OCI-LY7 (cell line): ENCODE data around the gene REC8. TPM values are rescaled to one million over a fixed set of nuclear protein-coding genes. Genes with fewer than 3 reads are reported as not detected.

Experiments
- BruUV-seq: library from RNA; stranded (reverse); fragments of 400-500 nt; replicated peaks from 2 replicates; lab custom pipeline; 2021; lab: Mats Ljungman, UMichigan
- CTCF ChIA-PET: fragments of 300-600 bp; sonication (Branson Sonifier 250); formaldehyde crosslinking; loops from one replicate; lab custom pipeline; 2022; ENCODE audit warnings: antibody characterized with exemption; ENCODE audit not compliant: unreplicated experiment; lab: Charles Lee
- POLR2A ChIA-PET: fragments of 300-600 bp; sonication (Branson Sonifier 250); formaldehyde crosslinking; loops from one replicate; lab custom pipeline; 2022; ENCODE audit warnings: antibody characterized with exemption; lab: Charles Lee
- DNase-seq: peaks from one replicate; pipeline ENCODE4 v3.0.0-alpha.2; 2015; ENCODE audit warnings: low spot score
- H2AFZ ChIP-seq: fragments of 200-600 bp; sonication (generic), shearing (Covaris generic); 2 replicates; pipeline ENCODE4 v1.6.1; 2014; ENCODE audit warnings: mild to moderate bottlenecking, antibody characterized with exemption, low read length, moderate library complexity
- H3K27ac ChIP-seq: fragments of 200-600 bp; sonication (generic); 2 replicates; pipeline ENCODE4 v1.5.1; 2014; ENCODE audit warnings: mixed run types, low read depth, mild to moderate bottlenecking, moderate library complexity, low read length, inconsistent platforms; ENCODE audit not compliant: poor library complexity, severe bottlenecking
- H3K36me3 ChIP-seq: fragments of 200-600 bp; sonication (generic); 2 replicates; pipeline ENCODE4 v1.6.1; 2014; ENCODE audit warnings: mild to moderate bottlenecking, antibody characterized with exemption, low read length, moderate library complexity, mixed read lengths; ENCODE audit not compliant: insufficient read depth
- H3K4me1 ChIP-seq: fragments of 200-600 bp; sonication (generic); 2 replicates; pipeline ENCODE4 v1.5.1; 2014; ENCODE audit warnings: mild to moderate bottlenecking, low read length; ENCODE audit not compliant: insufficient read depth, poor library complexity, severe bottlenecking
- H3K4me2 ChIP-seq: fragments of 200-600 bp; sonication (generic); 2 replicates; pipeline ENCODE4 v1.6.1; 2014; ENCODE audit warnings: mild to moderate bottlenecking, low read length
- H3K4me3 ChIP-seq: fragments of 200-600 bp; sonication (generic); 2 replicates; pipeline ENCODE4 v1.5.1; 2014; ENCODE audit warnings: mild to moderate bottlenecking, low read depth, low read length; ENCODE audit not compliant: poor library complexity, severe bottlenecking
- H3K79me2 ChIP-seq: fragments of 200-600 bp; sonication (generic); 2 replicates; pipeline ENCODE4 v1.6.1; 2016; ENCODE audit warnings: low read depth, mild to moderate bottlenecking, low read length, moderate library complexity, mixed read lengths; ENCODE audit not compliant: insufficient read depth
- H3K9me2 ChIP-seq: fragments of 200-600 bp; sonication (generic); 2 replicates; pipeline ENCODE4 v1.6.1; 2016; ENCODE audit warnings: mild to moderate bottlenecking, low read length, mixed read lengths; ENCODE audit not compliant: insufficient read depth
- H3K9me3 ChIP-seq: fragments of 200-600 bp; sonication (generic); 2 replicates; pipeline ENCODE4 v1.6.1; 2014; ENCODE audit warnings: mild to moderate bottlenecking, mixed run types, low read length, mixed read lengths
- H4K20me1 ChIP-seq: fragments of 200-600 bp; sonication (generic); 2 replicates; pipeline ENCODE4 v1.6.1; 2014; ENCODE audit warnings: mild to moderate bottlenecking, antibody characterized with exemption, low read length, moderate library complexity, mixed read lengths; ENCODE audit not compliant: insufficient read depth
- CTCF ChIP-seq: fragments of 200-600 bp; sonication (generic); conservative IDR thresholded peaks from 2 replicates; pipeline ENCODE4 v1.5.1; 2014; ENCODE audit warnings: mild to moderate bottlenecking, antibody characterized with exemption, low read length, moderate library complexity, mixed read lengths
- EZH2phosphoT487 ChIP-seq: fragments of 200-600 bp; sonication (generic); IDR thresholded peaks from 2 replicates; pipeline ENCODE4 v1.6.1; 2018; ENCODE audit warnings: low read depth, borderline replicate concordance, mild to moderate bottlenecking, mixed run types, antibody characterized with exemption, low read length, moderate library complexity, mixed read lengths
- intact Hi-C: fragments of 100-400 bp; cut with micrococcal nuclease; formaldehyde crosslinking; loops from one replicate; pipeline ENCODE4 v1.10.0; 2022; ENCODE audit not compliant: unreplicated experiment
- total RNA-seq, 2 experiments: library from RNA; depleted of rRNA in 1 of 2; stranded (reverse); fragments of >200 nt in 1 of 2; shearing (Covaris generic) in 1 of 2; gene quantifications; 2 replicates each; pipeline ENCODE4 v1.2.3, GENCODE V29; 2014 to 2022

Gene REC8
- total RNA-seq, 2 experiments from 2014 or later: 9.8 to 14.2 TPM

- no peaks in the 10 kb centered on the region for H3K9me3 ChIP-seq
- DNase-seq: no peak
- no peak overlapping the region for H3K27ac ChIP-seq
- peaks cover 16% of the 10 kb centered on the region for H3K4me1 ChIP-seq
- no peak overlapping the region for H2AFZ ChIP-seq
- H4K20me1 ChIP-seq: no peaks in the 10 kb centered on the region
- no TSS peak for BruUV-seq
- intact Hi-C loops: no loop called here
- no peak overlapping the region for H3K4me3 ChIP-seq
- no peak overlapping the region for H3K4me2 ChIP-seq
- H3K36me3 ChIP-seq: peaks cover 49% of the 10 kb centered on the region
- ChIA-PET CTCF (no interaction called here), POLR2A (no interaction called here)
- H3K9me2 ChIP-seq: no peaks in the 10 kb centered on the region
- TF ChIP-seq CTCF (no peak), EZH2phosphoT487 (no peak)
- H3K79me2 ChIP-seq: peaks cover 7% of the 10 kb centered on the region; the same call in 1 of the 2 replicates
Measured at GRCh38 chr14:24164518-24164991, 7.3 kb upstream of the REC8 start.

- Histone ChIP-seq H3K9me3 (no peaks in the 10 kb centered on the region), H3K4me3 (no peak overlapping the region), H3K79me2 (peaks cover 7% of the 10 kb centered on the region; the same call in 1 of the 2 replicates), H4K20me1 (no peaks in the 10 kb centered on the region), H3K36me3 (peaks cover 37% of the 10 kb centered on the region), H3K9me2 (no peaks in the 10 kb centered on the region), H3K27ac (no peak overlapping the region), H2AFZ (no peak overlapping the region), H3K4me2 (no peak overlapping the region), H3K4me1 (peaks cover 11% of the 10 kb centered on the region)
- no peak for TF ChIP-seq CTCF
- TF ChIP-seq EZH2phosphoT487: no peak
- CTCF ChIA-PET: no interaction called here
- no peak for DNase-seq
- POLR2A ChIA-PET: no interaction called here
- intact Hi-C loops: no loop called here
- no TSS peak for BruUV-seq
Measured at GRCh38 chr14:24165785-24166184, 6.1 kb upstream of the REC8 start.

GRCh38 chr14:24167469-24168114 is 4.3 kb upstream of the REC8 start:
- H3K79me2 ChIP-seq: no peaks in the 10 kb centered on the region
- no peak overlapping the region for H3K4me3 ChIP-seq
- H3K9me3 ChIP-seq: no peaks in the 10 kb centered on the region
- H4K20me1 ChIP-seq: no peaks in the 10 kb centered on the region
- CTCF ChIA-PET: no interaction called here
- intact Hi-C loops: no loop called here
- TF ChIP-seq CTCF: no peak
- TF ChIP-seq EZH2phosphoT487: no peak
- no peaks in the 10 kb centered on the region for H3K9me2 ChIP-seq
- H3K4me2 ChIP-seq: no peak overlapping the region
- no TSS peak for BruUV-seq
- POLR2A ChIA-PET: interaction anchor here (0.7 to 0.8 kb wide), 2 partner anchors 10 to 1238 kb away, joined by 3 to 4 read pairs; partner anchors contain the start of gene PRMT5
- peaks cover 36% of the 10 kb centered on the region for H3K36me3 ChIP-seq
- no peak overlapping the region for H3K27ac ChIP-seq
- no peaks in the 10 kb centered on the region for H3K4me1 ChIP-seq
- no peak for DNase-seq
- H2AFZ ChIP-seq: no peak overlapping the region
